GM18519 (cell line): ENCODE measurements around the gene KRT73.
"Not testable (repeated sequence)": the region's sequence is repeated elsewhere in the genome, so short reads cannot be mapped to it uniquely, and the experiment has no call there.

ENCODE experiments used
- ATAC-seq: cut with Tn5 transposase; IDR thresholded peaks from one replicate; pipeline ENCODE4 v1.9.1; 2021; ENCODE audit warnings: mild to moderate bottlenecking, moderate library complexity; ENCODE audit not compliant: unreplicated experiment, low FRiP score

Gene KRT73

GRCh38 chr12:52603314-52603713 lies 15.0 kb downstream of the KRT73 start:
- ATAC-seq = no peak

- ATAC-seq = no peak
Observed at GRCh38 chr12:52602552-52602951, 15.8 kb downstream of the KRT73 start.

GRCh38 chr12:52601671-52602070 lies 16.7 kb downstream of the KRT73 start:
- no peak for ATAC-seq

GRCh38 chr12:52600941-52601481 lies 17.3 kb downstream of the KRT73 start, which contains the start of gene KRT72:
Gene KRT72, minus strand, starts transcription at chr12:52601463. Its CDS starts 11 bp downstream, at chr12:52601452.
- ATAC-seq = no peak

- no peak for ATAC-seq
Observed at GRCh38 chr12:52600475-52600874, 17.9 kb downstream of the KRT73 start.

- ATAC-seq = no peak
Observed at GRCh38 chr12:52600071-52600470, 18.3 kb downstream of the KRT73 start.

GRCh38 chr12:52598966-52599365 lies 19.4 kb downstream of the KRT73 start:
- ATAC-seq = no peak

- ATAC-seq = not testable (repeated sequence)
Observed at GRCh38 chr12:52594237-52594636, 24.1 kb downstream of the KRT73 start.

- ATAC-seq = no peak
Observed at GRCh38 chr12:52591521-52591920, 26.8 kb downstream of the KRT73 start.

- no peak for ATAC-seq
Observed at GRCh38 chr12:52590021-52590420, 28.3 kb downstream of the KRT73 start.

GRCh38 chr12:52587563-52587962 lies 30.8 kb downstream of the KRT73 start:
- no peak for ATAC-seq

- no peak for ATAC-seq
Observed at GRCh38 chr12:52585946-52586345, 32.4 kb downstream of the KRT73 start.

GRCh38 chr12:52585066-52585465 lies 33.3 kb downstream of the KRT73 start:
- ATAC-seq = no peak

GRCh38 chr12:52584156-52584682 lies 34.1 kb downstream of the KRT73 start:
- no peak for ATAC-seq

GRCh38 chr12:52582971-52583456 lies 35.3 kb downstream of the KRT73 start:
- no peak for ATAC-seq

GRCh38 chr12:52582486-52582885 lies 35.9 kb downstream of the KRT73 start:
- ATAC-seq = no peak

- no peak for ATAC-seq
Observed at GRCh38 chr12:52581481-52581880, 36.9 kb downstream of the KRT73 start.

GRCh38 chr12:52581066-52581465 lies 37.3 kb downstream of the KRT73 start:
- ATAC-seq = no peak

GRCh38 chr12:52580496-52580895 lies 37.9 kb downstream of the KRT73 start:
- ATAC-seq = no peak

- no peak for ATAC-seq
Observed at GRCh38 chr12:52579468-52580465, 38.6 kb downstream of the KRT73 start.

- ATAC-seq = no peak
Observed at GRCh38 chr12:52578469-52578868, 39.9 kb downstream of the KRT73 start.
